ENCODE measurements around the gene IL16.

DNA sequence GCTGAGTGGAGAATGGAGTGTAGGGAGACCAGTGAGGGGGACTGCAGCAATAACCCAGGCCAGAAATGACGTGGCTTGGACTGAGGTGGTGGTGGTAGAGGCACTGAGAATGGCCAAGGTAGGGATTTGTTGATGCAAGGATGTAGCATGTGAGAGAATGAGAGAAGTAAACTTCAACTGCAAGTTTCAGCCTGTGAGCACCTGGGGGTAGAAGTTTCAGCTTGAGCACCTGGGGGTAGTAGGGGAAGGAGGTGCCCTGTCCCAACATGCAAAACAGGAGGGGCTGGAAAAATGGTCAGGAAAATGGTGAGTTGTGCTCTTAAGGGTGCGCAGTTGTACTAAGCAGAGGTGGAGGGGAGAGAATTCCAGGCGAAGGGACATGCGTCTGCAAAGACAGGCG lies 31.0 kb downstream of the IL16 start:
- TF ChIP-seq, protein P1, sequence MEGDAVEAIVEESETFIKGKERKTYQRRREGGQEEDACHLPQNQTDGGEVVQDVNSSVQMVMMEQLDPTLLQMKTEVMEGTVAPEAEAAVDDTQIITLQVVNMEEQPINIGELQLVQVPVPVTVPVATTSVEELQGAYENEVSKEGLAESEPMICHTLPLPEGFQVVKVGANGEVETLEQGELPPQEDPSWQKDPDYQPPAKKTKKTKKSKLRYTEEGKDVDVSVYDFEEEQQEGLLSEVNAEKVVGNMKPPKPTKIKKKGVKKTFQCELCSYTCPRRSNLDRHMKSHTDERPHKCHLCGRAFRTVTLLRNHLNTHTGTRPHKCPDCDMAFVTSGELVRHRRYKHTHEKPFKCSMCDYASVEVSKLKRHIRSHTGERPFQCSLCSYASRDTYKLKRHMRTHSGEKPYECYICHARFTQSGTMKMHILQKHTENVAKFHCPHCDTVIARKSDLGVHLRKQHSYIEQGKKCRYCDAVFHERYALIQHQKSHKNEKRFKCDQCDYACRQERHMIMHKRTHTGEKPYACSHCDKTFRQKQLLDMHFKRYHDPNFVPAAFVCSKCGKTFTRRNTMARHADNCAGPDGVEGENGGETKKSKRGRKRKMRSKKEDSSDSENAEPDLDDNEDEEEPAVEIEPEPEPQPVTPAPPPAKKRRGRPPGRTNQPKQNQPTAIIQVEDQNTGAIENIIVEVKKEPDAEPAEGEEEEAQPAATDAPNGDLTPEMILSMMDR (IDR thresholded peaks at IDR 0.05; ENCODE audit: insufficient read depth, low read length): no peak
- TF ChIP-seq GABPA (IDR thresholded peaks at IDR 0.05; ENCODE audit: low read depth) (no peak), POLR2AphosphoS5 (IDR thresholded peaks at IDR 0.05; ENCODE audit: low read depth) (no peak)

All from HL-60 (cell line).